ENCODE data around the gene TBC1D13. TPM values are rescaled to one million over a fixed set of nuclear protein-coding genes. Genes with fewer than 3 reads are reported as not detected.

Gene TBC1D13
- total and polyA plus RNA-seq, 2 of the 13 experiments (the other 11 are each of a cell fraction or from before 2014, with no cell fraction given) = 17.9 to 19.7 TPM

DNA sequence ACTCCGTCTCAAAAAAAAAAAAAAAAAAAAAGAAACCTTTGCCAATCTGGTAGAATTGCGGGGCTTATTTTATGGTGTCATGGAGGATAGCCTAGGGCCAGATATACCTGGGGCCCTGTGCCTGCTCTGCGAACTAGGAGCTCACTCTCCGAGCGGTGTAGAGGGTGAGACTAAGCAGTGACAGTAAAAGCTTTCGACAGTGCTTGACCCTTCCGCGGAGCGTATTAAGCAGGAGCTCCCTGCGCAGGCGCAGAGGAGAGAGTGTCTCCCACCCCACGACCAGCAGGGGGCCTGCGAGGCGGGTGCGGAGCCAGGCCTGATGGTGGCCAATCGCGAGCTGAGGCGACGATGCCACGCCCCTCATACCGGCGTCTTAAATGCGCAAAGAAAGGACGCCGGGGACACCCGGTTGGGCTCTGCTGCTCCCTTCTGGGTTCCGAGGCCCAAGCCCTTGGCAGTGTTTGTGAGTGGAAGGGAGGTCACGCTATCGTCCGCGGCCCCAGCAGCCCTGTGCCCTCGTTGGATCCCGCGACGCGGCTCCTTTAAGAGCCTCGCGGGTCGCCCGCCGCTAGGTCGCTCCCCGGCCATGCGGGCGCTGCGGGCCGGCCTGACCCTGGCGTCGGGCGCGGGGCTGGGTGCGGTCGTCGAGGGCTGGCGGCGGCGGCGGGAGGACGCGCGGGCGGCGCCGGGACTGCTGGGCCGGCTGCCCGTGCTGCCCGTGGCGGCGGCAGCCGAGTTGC, 31.2 kb downstream of the TBC1D13 start, which contains the start of gene ENDOG (continued):
- TF ChIP-seq THAP11 (CRISPR knock-in tag; IDR thresholded peaks at IDR 0.05) (peak; percentile 75), MXD4 (CRISPR knock-in tag; IDR thresholded peaks at IDR 0.05) (peak; percentile 44), ZNF180 (CRISPR knock-in tag; IDR thresholded peaks at IDR 0.05; ENCODE audit: borderline replicate concordance, low read depth) (no peak), ATF7-NPFF (CRISPR knock-in tag; IDR thresholded peaks at IDR 0.05; ENCODE audit: low read depth) (no peak), ZNF333 (CRISPR knock-in tag; IDR thresholded peaks at IDR 0.05; ENCODE audit: borderline replicate concordance) (0 out of 2 replicates have a peak, but pooled peaks have one; percentile 45), NFIB (CRISPR knock-in tag; IDR thresholded peaks at IDR 0.05; ENCODE audit: borderline replicate concordance) (no peak), MTA3 (CRISPR knock-in tag; IDR thresholded peaks at IDR 0.05) (no peak), ZNF337 (CRISPR knock-in tag; IDR thresholded peaks at IDR 0.05; ENCODE audit: borderline replicate concordance, low read depth) (0 out of 2 replicates have a peak, but pooled peaks have one; percentile 33), NR2F6 (IDR thresholded peaks at IDR 0.05) (no peak), NR2F6 (CRISPR knock-in tag; IDR thresholded peaks at IDR 0.05) (peak; percentile 58; the same call in 1 of the 2 replicates), ZSCAN31 (CRISPR knock-in tag; IDR thresholded peaks at IDR 0.05; ENCODE audit: low read depth) (peak; percentile 36; the same call in 1 of the 2 replicates), SIN3B (IDR thresholded peaks at IDR 0.05; ENCODE audit: low read length) (no peak), RCOR2 (CRISPR knock-in tag; IDR thresholded peaks at IDR 0.05) (no peak), POLR2AphosphoS5 (IDR thresholded peaks at IDR 0.05; ENCODE audit: low read depth, low read length) (peak; percentile 94), ZNF547 (CRISPR knock-in tag; IDR thresholded peaks at IDR 0.05) (no peak), SMYD3 (CRISPR knock-in tag; IDR thresholded peaks at IDR 0.05) (no peak)
- TF ChIP-seq, protein P1, sequence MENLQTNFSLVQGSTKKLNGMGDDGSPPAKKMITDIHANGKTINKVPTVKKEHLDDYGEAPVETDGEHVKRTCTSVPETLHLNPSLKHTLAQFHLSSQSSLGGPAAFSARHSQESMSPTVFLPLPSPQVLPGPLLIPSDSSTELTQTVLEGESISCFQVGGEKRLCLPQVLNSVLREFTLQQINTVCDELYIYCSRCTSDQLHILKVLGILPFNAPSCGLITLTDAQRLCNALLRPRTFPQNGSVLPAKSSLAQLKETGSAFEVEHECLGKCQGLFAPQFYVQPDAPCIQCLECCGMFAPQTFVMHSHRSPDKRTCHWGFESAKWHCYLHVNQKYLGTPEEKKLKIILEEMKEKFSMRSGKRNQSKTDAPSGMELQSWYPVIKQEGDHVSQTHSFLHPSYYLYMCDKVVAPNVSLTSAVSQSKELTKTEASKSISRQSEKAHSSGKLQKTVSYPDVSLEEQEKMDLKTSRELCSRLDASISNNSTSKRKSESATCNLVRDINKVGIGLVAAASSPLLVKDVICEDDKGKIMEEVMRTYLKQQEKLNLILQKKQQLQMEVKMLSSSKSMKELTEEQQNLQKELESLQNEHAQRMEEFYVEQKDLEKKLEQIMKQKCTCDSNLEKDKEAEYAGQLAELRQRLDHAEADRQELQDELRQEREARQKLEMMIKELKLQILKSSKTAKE (CRISPR knock-in tag; IDR thresholded peaks at IDR 0.05; ENCODE audit: borderline replicate concordance) = no peak
- TF ChIP-seq, protein P2, sequence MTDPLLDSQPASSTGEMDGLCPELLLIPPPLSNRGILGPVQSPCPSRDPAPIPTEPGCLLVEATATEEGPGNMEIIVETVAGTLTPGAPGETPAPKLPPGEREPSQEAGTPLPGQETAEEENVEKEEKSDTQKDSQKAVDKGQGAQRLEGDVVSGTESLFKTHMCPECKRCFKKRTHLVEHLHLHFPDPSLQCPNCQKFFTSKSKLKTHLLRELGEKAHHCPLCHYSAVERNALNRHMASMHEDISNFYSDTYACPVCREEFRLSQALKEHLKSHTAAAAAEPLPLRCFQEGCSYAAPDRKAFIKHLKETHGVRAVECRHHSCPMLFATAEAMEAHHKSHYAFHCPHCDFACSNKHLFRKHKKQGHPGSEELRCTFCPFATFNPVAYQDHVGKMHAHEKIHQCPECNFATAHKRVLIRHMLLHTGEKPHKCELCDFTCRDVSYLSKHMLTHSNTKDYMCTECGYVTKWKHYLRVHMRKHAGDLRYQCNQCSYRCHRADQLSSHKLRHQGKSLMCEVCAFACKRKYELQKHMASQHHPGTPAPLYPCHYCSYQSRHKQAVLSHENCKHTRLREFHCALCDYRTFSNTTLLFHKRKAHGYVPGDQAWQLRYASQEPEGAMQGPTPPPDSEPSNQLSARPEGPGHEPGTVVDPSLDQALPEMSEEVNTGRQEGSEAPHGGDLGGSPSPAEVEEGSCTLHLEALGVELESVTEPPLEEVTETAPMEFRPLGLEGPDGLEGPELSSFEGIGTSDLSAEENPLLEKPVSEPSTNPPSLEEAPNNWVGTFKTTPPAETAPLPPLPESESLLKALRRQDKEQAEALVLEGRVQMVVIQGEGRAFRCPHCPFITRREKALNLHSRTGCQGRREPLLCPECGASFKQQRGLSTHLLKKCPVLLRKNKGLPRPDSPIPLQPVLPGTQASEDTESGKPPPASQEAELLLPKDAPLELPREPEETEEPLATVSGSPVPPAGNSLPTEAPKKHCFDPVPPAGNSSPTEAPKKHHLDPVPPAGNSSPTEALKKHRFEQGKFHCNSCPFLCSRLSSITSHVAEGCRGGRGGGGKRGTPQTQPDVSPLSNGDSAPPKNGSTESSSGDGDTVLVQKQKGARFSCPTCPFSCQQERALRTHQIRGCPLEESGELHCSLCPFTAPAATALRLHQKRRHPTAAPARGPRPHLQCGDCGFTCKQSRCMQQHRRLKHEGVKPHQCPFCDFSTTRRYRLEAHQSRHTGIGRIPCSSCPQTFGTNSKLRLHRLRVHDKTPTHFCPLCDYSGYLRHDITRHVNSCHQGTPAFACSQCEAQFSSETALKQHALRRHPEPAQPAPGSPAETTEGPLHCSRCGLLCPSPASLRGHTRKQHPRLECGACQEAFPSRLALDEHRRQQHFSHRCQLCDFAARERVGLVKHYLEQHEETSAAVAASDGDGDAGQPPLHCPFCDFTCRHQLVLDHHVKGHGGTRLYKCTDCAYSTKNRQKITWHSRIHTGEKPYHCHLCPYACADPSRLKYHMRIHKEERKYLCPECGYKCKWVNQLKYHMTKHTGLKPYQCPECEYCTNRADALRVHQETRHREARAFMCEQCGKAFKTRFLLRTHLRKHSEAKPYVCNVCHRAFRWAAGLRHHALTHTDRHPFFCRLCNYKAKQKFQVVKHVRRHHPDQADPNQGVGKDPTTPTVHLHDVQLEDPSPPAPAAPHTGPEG (CRISPR knock-in tag; IDR thresholded peaks at IDR 0.05) = 0 out of 2 replicates have a peak, but pooled peaks have one; percentile 4
- TF ChIP-seq, protein P3, sequence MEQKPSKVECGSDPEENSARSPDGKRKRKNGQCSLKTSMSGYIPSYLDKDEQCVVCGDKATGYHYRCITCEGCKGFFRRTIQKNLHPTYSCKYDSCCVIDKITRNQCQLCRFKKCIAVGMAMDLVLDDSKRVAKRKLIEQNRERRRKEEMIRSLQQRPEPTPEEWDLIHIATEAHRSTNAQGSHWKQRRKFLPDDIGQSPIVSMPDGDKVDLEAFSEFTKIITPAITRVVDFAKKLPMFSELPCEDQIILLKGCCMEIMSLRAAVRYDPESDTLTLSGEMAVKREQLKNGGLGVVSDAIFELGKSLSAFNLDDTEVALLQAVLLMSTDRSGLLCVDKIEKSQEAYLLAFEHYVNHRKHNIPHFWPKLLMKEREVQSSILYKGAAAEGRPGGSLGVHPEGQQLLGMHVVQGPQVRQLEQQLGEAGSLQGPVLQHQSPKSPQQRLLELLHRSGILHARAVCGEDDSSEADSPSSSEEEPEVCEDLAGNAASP (CRISPR knock-in tag; IDR thresholded peaks at IDR 0.05; ENCODE audit: borderline replicate concordance) = no peak
- TF ChIP-seq, protein P4, sequence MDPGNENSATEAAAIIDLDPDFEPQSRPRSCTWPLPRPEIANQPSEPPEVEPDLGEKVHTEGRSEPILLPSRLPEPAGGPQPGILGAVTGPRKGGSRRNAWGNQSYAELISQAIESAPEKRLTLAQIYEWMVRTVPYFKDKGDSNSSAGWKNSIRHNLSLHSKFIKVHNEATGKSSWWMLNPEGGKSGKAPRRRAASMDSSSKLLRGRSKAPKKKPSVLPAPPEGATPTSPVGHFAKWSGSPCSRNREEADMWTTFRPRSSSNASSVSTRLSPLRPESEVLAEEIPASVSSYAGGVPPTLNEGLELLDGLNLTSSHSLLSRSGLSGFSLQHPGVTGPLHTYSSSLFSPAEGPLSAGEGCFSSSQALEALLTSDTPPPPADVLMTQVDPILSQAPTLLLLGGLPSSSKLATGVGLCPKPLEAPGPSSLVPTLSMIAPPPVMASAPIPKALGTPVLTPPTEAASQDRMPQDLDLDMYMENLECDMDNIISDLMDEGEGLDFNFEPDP (CRISPR knock-in tag; conservative IDR thresholded peaks at IDR 0.05) = peak; percentile 74; the same call in 1 of the 2 replicates
